ENCODE measurements around the gene IFNAR1. TPM values are rescaled to one million over a fixed set of nuclear protein-coding genes. Genes with fewer than 3 reads are reported as not detected.
"Not testable (repeated sequence)": the region's sequence is repeated elsewhere in the genome, so short reads cannot be mapped to it uniquely, and the experiment has no call there.

The IFNAR1 gene
- total and polyA plus RNA-seq, 2 of the 8 experiments (the other 6 are each of a cell fraction or from before 2014, with no cell fraction given), result 3.1 to 17.1 TPM

GRCh38 chr21:33323610-33324009 is 1.2 kb upstream of the IFNAR1 start:
- H3K27me3 ChIP-seq (replicated peaks in 1 of 4; ENCODE audit: control insufficient read depth in 3 of 4, extremely low read depth in 1 of 4, insufficient read depth in 3 of 4, low read length in 3 of 4); H4K91ac ChIP-seq (replicated peaks; ENCODE audit: insufficient read length, low read length); H2BK5ac ChIP-seq (ENCODE audit: low read depth, low read length); H3K9ac ChIP-seq (replicated peaks in 1 of 4; ENCODE audit: extremely low read depth in 1 of 4, low read depth in 3 of 4, low read length in 3 of 4); H3K23ac ChIP-seq (ENCODE audit: insufficient read length); H3K9me3 ChIP-seq (ENCODE audit: insufficient read depth in 2 of 2, low read depth in 1 of 2, low read length in 1 of 2); H2BK20ac ChIP-seq (ENCODE audit: low read length); H2AK5ac ChIP-seq (ENCODE audit: low read depth, low read length); H3K56ac ChIP-seq (replicated peaks; ENCODE audit: insufficient read length, low read depth, low read length); H2BK120ac ChIP-seq (replicated peaks; ENCODE audit: low read depth, low read length); H3K23me2 ChIP-seq (ENCODE audit: low read depth, low read length); H3K4me1 ChIP-seq (replicated peaks in 1 of 4; ENCODE audit: control insufficient read depth in 3 of 4, insufficient read depth in 4 of 4, low read length in 3 of 4); H3K4ac ChIP-seq (replicated peaks; ENCODE audit: insufficient read length, low read depth, low read length); H2AFZ ChIP-seq (ENCODE audit: low read length); H3K36me3 ChIP-seq (ENCODE audit: control insufficient read depth in 2 of 4, insufficient read depth in 4 of 4, low read length in 3 of 4); CTCF ChIA-PET (ENCODE audit: partially characterized antibody); H2BK12ac ChIP-seq (ENCODE audit: low read depth, low read length); H3K27ac ChIP-seq (ENCODE audit: low read depth, low read length); H3K14ac ChIP-seq (ENCODE audit: insufficient read length); H2BK15ac ChIP-seq (ENCODE audit: low read length); H4K5ac ChIP-seq (ENCODE audit: insufficient read length, low read depth, low read length); H4K20me1 ChIP-seq (replicated peaks in 1 of 2; ENCODE audit: control insufficient read depth in 1 of 2, insufficient read depth in 2 of 2, low read length in 2 of 2); H3K18ac ChIP-seq (ENCODE audit: extremely low read depth, low read length); FAIRE-seq; H3K79me1 ChIP-seq (ENCODE audit: low read depth, low read length); POLR2A ChIA-PET (ENCODE audit: partially characterized antibody); DNase-seq (ENCODE audit: low read depth in 1 of 2, low spot score in 2 of 2); H4K8ac ChIP-seq (ENCODE audit: extremely low read depth, insufficient read depth, low read length): not testable (repeated sequence)
- H3K79me2 ChIP-seq (ENCODE audit: control insufficient read depth in 1 of 2, insufficient read depth in 2 of 2, low read length in 2 of 2), result peaks cover 3 to 35% of the 10 kb centered on the region in 2 experiments
- H3K4me3 ChIP-seq (ENCODE audit: extremely low read depth in 1 of 4, insufficient read depth in 2 of 4, low read depth in 3 of 4, low read length in 4 of 4), result peak overlapping the region in 2 of 4 experiments; percentile 78 to 83; a peak in 3 of 8 replicates
- H3K4me2 ChIP-seq (ENCODE audit: insufficient read depth in 1 of 2, low read depth in 2 of 2, low read length in 2 of 2), result peak overlapping the region; percentile 65 to 93; a peak in 2 of 4 replicates
